IMR-90 (cell line): ENCODE measurements around the gene SEC14L1. TPM values are rescaled to one million over a fixed set of nuclear protein-coding genes. Genes with fewer than 3 reads are reported as not detected.

Source experiments
- ATAC-seq: fragments of 200-7000 bp; cut with Tn5 transposase; 2 replicates; pipeline ENCODE4 v1.9.1; 2020; ENCODE audit warnings: low read depth, mild to moderate bottlenecking, moderate library complexity
- BruUV-seq: library from RNA; stranded (reverse); fragments of 400-500 nt; replicated peaks from 2 replicates; lab custom pipeline; 2021; lab: Mats Ljungman, UMichigan
- CTCF ChIA-PET: fragments of 300-600 bp; formaldehyde crosslinking; extraction: SDS; loops from one replicate; lab custom pipeline; 2021; ENCODE audit warnings: antibody characterized with exemption; lab: Yijun Ruan, JAX
- POLR2A ChIA-PET: fragments of 300-600 bp; sonication (Branson Sonifier 250); formaldehyde crosslinking; loops from one replicate; lab custom pipeline; 2022; ENCODE audit warnings: antibody characterized with exemption; ENCODE audit not compliant: unreplicated experiment; lab: Charles Lee
- DNase-seq: peaks from one replicate; pipeline ENCODE4 v3.0.0; 2013
- H2AFZ ChIP-seq: replicated peaks from 2 replicates; pipeline ENCODE3; 2013; ENCODE audit warnings: low read length, mild to moderate bottlenecking; ENCODE audit not compliant: poor library complexity
- H2AK5ac ChIP-seq: 2 replicates; pipeline ENCODE4 v1.6.1; 2013; ENCODE audit warnings: low read depth, low read length, inconsistent platforms
- H2AK9ac ChIP-seq: replicated peaks from 2 replicates; pipeline ENCODE3; 2013; ENCODE audit warnings: mild to moderate bottlenecking, low read depth, low read length, moderate library complexity; ENCODE audit not compliant: poor library complexity
- H2BK120ac ChIP-seq: 2 replicates; pipeline ENCODE4 v1.6.1; 2013; ENCODE audit warnings: low read depth, low read length, inconsistent platforms
- H2BK15ac ChIP-seq: 3 replicates; pipeline ENCODE4 v1.6.1; 2013; ENCODE audit warnings: low read depth, low read length, inconsistent platforms
- H2BK20ac ChIP-seq: 2 replicates; pipeline ENCODE4 v1.6.1; 2013; ENCODE audit warnings: low read depth, mild to moderate bottlenecking, inconsistent platforms, low read length, moderate library complexity
- H2BK5ac ChIP-seq: 2 replicates; pipeline ENCODE4 v1.6.1; 2013; ENCODE audit warnings: mild to moderate bottlenecking, low read depth, low read length, inconsistent platforms; ENCODE audit not compliant: poor library complexity, severe bottlenecking
- H3K14ac ChIP-seq: replicated peaks from 2 replicates; pipeline ENCODE4 v1.6.1; 2013; ENCODE audit warnings: low read depth, low read length, inconsistent platforms
- H3K18ac ChIP-seq: 2 replicates; pipeline ENCODE4 v1.6.1; 2013; ENCODE audit warnings: low read depth, low read length, control low read depth
- H3K23ac ChIP-seq: 2 replicates; pipeline ENCODE4 v1.6.1; 2013; ENCODE audit warnings: low read depth, low read length, inconsistent platforms
- H3K27ac ChIP-seq: 2 replicates; pipeline ENCODE4 v1.5.1; 2013; ENCODE audit warnings: mild to moderate bottlenecking, control low read depth, low read length; ENCODE audit not compliant: insufficient read depth
- H3K27me3 ChIP-seq: 2 replicates; pipeline ENCODE4 v1.6.1; 2013; ENCODE audit warnings: low read length; ENCODE audit not compliant: control insufficient read depth, insufficient read depth
- H3K36me3 ChIP-seq: 2 replicates; pipeline ENCODE4 v1.6.1; 2013; ENCODE audit warnings: low read length, mixed read lengths; ENCODE audit not compliant: control insufficient read depth, insufficient read depth
- H3K4ac ChIP-seq: 2 replicates; pipeline ENCODE4 v1.6.1; 2013; ENCODE audit warnings: low read depth, low read length, inconsistent platforms
- H3K4me1 ChIP-seq: 2 replicates; pipeline ENCODE4 v1.6.1; 2013; ENCODE audit warnings: low read length, mixed read lengths; ENCODE audit not compliant: control insufficient read depth, insufficient read depth
- H3K4me2 ChIP-seq: 2 replicates; pipeline ENCODE4 v1.6.1; 2013; ENCODE audit warnings: low read depth, mild to moderate bottlenecking, control low read depth, low read length, moderate library complexity
- H3K4me3 ChIP-seq: 2 replicates; pipeline ENCODE4 v1.5.1; 2013; ENCODE audit warnings: low read depth, mild to moderate bottlenecking, control low read depth, low read length, moderate library complexity; ENCODE audit not compliant: insufficient read depth
- H3K56ac ChIP-seq: 2 replicates; pipeline ENCODE4 v1.6.1; 2013; ENCODE audit warnings: low read length, inconsistent platforms; ENCODE audit not compliant: insufficient read depth; ENCODE audit errors: extremely low read depth
- H3K79me1 ChIP-seq, 2 experiments: 2 replicates each; pipeline ENCODE4 v1.6.1; 2013; ENCODE audit warnings: low read length in 2 of 2, inconsistent platforms in 1 of 2, low read depth in 1 of 2
- H3K9ac ChIP-seq: 2 replicates; pipeline ENCODE4 v1.6.1; 2013; ENCODE audit warnings: low read depth, low read length, control low read depth
- H3K9me1 ChIP-seq: 2 replicates; pipeline ENCODE4 v1.6.1; 2013; ENCODE audit warnings: low read length, inconsistent platforms; ENCODE audit not compliant: insufficient read depth
- H3K9me3 ChIP-seq: 2 replicates; pipeline ENCODE4 v1.6.1; 2013; ENCODE audit warnings: low read length; ENCODE audit not compliant: control insufficient read depth, insufficient read depth
- H4K20me1 ChIP-seq: 2 replicates; pipeline ENCODE4 v1.6.1; 2013; ENCODE audit warnings: low read length, inconsistent platforms; ENCODE audit not compliant: insufficient read depth
- H4K5ac ChIP-seq: 2 replicates; pipeline ENCODE4 v1.6.1; 2013; ENCODE audit warnings: mild to moderate bottlenecking, low read depth, low read length, control low read depth
- H4K8ac ChIP-seq, 2 experiments: 2 replicates each; pipeline ENCODE4 v1.6.1; 2013; ENCODE audit warnings: low read depth in 2 of 2, low read length in 2 of 2, control low read depth in 1 of 2, inconsistent platforms in 1 of 2
- H4K91ac ChIP-seq: 2 replicates; pipeline ENCODE4 v1.6.1; 2013; ENCODE audit warnings: low read depth, low read length, inconsistent platforms; ENCODE audit not compliant: insufficient read depth
- BHLHE40 ChIP-seq: fragments of 150-350 bp; IDR thresholded peaks from 2 replicates; pipeline ENCODE4 v1.6.1; 2016; ENCODE audit warnings: mild to moderate bottlenecking, low read depth, low read length
- CEBPB ChIP-seq: IDR thresholded peaks from 2 replicates; pipeline ENCODE4 v1.6.1; 2012; ENCODE audit warnings: low read depth, low read length, improper control_type of control experiment
- CHD1 ChIP-seq: IDR thresholded peaks from 2 replicates; pipeline ENCODE4 v1.6.1; 2012; ENCODE audit warnings: low read depth, low read length, improper control_type of control experiment
- CTCF ChIP-seq: conservative IDR thresholded peaks from 2 replicates; pipeline ENCODE4 v1.5.1; 2012; ENCODE audit warnings: mild to moderate bottlenecking, low read depth, low read length, improper control_type of control experiment
- NFE2L2 ChIP-seq: fragments of 150-350 bp; IDR thresholded peaks from 2 replicates; pipeline ENCODE4 v1.6.1; 2016; ENCODE audit warnings: low read depth, mild to moderate bottlenecking, low read length
- POLR2A ChIP-seq: IDR thresholded peaks from 2 replicates; pipeline ENCODE4 v1.6.1; 2012; ENCODE audit warnings: mild to moderate bottlenecking, low read depth, low read length
- RFX5 ChIP-seq: IDR thresholded peaks from 2 replicates; pipeline ENCODE4 v1.8.0; 2012; ENCODE audit warnings: low read depth, mild to moderate bottlenecking, low read length, moderate library complexity
- SMC3 ChIP-seq: fragments of 150-350 bp; IDR thresholded peaks from 2 replicates; pipeline ENCODE4 v1.6.1; 2016; ENCODE audit warnings: low read depth, mild to moderate bottlenecking, antibody characterized with exemption, low read length, moderate library complexity
- USF2 ChIP-seq: fragments of 150-350 bp; IDR thresholded peaks from 2 replicates; pipeline ENCODE4 v1.6.1; 2017; ENCODE audit warnings: mild to moderate bottlenecking, antibody characterized with exemption, low read length, low read depth
- WGBS, 2 experiments: methylation state at CpG; one replicate each; pipeline versions ENCODE4 v1.1.5 to v1.1.7; 2013; ENCODE audit warnings: missing lambda C conversion rate in 2 of 2; ENCODE audit not compliant: insufficient read length in 1 of 2; ENCODE audit errors: extremely low coverage in 2 of 2; 5-methylcytosine and 5-hydroxymethylcytosine counted together
- dilution Hi-C: fragments of 300-500 bp; cut with HindIII; formaldehyde crosslinking; loops from one replicate; pipeline ENCODE4 v1.14.3; 2018; ENCODE audit warnings: low sequenced_read_pairs; ENCODE audit not compliant: unreplicated experiment
- in situ Hi-C: fragments of 300-500 bp; cut with MboI; formaldehyde crosslinking; loops from 3 replicates; pipeline ENCODE4 v1.14.3; 2019; ENCODE audit warnings: low sequenced_read_pairs, inconsistent platforms, mixed read lengths
- intact Hi-C: fragments of 100-400 bp; cut with micrococcal nuclease; formaldehyde crosslinking; loops from 2 replicates; pipeline ENCODE4 v1.10.0; 2022
- polyA plus RNA-seq, 3 experiments: library from polyadenylated mRNA; depleted of rRNA; stranded (reverse); fragments of >200 nt; gene quantifications; 2 replicates each; pipeline ENCODE4 v1.2.3, GENCODE V29; 2012; ENCODE audit warnings: low replicate concordance in 1 of 3
- total RNA-seq: library from RNA; depleted of rRNA; stranded (reverse); fragments of >200 nt; gene quantifications from 2 replicates; pipeline ENCODE4 v1.2.3, GENCODE V29; 2012

Gene SEC14L1
- total and polyA plus RNA-seq, 2 of the 4 experiments (the other 2 are of a cell fraction): 24.9 to 35.8 TPM

GRCh38 chr17:77213778-77214132 lies 73.0 kb downstream of the SEC14L1 start (continued):
- TF ChIP-seq CEBPB (no peak), CHD1 (no peak), NFE2L2 (no peak), POLR2A (no peak), BHLHE40 (no peak), RFX5 (no peak)

GRCh38 chr17:77214328-77214727 lies 73.6 kb downstream of the SEC14L1 start:
- Histone ChIP-seq H3K36me3 (peaks cover 68% of the 10 kb centered on the region), H2AK5ac (no peak overlapping the region), H3K56ac (no peak overlapping the region), H2AK9ac (peak overlapping the region; percentile 47), H2BK20ac (no peak overlapping the region), H3K27ac (no peak overlapping the region), H3K14ac (no peak overlapping the region), H2BK5ac (no peak overlapping the region), H2BK120ac (no peak overlapping the region), H3K79me1 (peaks cover 0 to 36% of the 10 kb centered on the region in 2 experiments), H4K8ac (no peak overlapping the region), H4K91ac (no peak overlapping the region), H4K20me1 (peaks cover 8% of the 10 kb centered on the region), H3K23ac (no peak overlapping the region), H2BK15ac (no peak overlapping the region), H3K9me3 (no peaks in the 10 kb centered on the region), H3K9ac (no peak overlapping the region), H3K9me1 (no peaks in the 10 kb centered on the region; the same call in 1 of the 2 replicates), H3K4ac (no peak overlapping the region), H3K4me1 (no peaks in the 10 kb centered on the region), H3K18ac (no peak overlapping the region), H3K4me3 (no peak overlapping the region), H3K4me2 (no peak overlapping the region), H2AFZ (peak overlapping the region; percentile 23), H4K5ac (no peak overlapping the region), H3K27me3 (no peaks in the 10 kb centered on the region)
- dilution Hi-C loops (no loop called here), in situ Hi-C loops (no loop called here), intact Hi-C loops (no loop called here)
- no TSS peak for BruUV-seq
- ATAC-seq (no peak), DNase-seq (no peak)
- ChIA-PET CTCF (interaction anchor here (0.5 kb wide), 1 partner anchor 150 kb away, joined by 4 read pairs; no protein-coding TSS in a partner anchor), POLR2A (no interaction called here)
- no peak for TF ChIP-seq USF2
- no peak for TF ChIP-seq SMC3
- no peak for TF ChIP-seq CTCF
- 96% methylated on average over 5 of the region's 12 CpGs; no CpG with 5 or more reads in 1 of the 2 experiments for WGBS, 2 experiments
